Muscle layer of colon (tissue), 2 donors: Measurements from ENCODE around the gene SF3A2.

ENCODE experiments used
- H3K27ac ChIP-seq: one replicate; pipeline ENCODE4 v1.7.0; 2013; ENCODE audit warnings: low read depth, mild to moderate bottlenecking, low read length, moderate library complexity
- H3K27me3 ChIP-seq, 2 donors: one replicate each; pipeline ENCODE4 v1.7.0; 2013; ENCODE audit warnings: low read length in 2 of 2, mild to moderate bottlenecking in 2 of 2; ENCODE audit not compliant: insufficient read depth in 2 of 2, control insufficient read depth in 1 of 2
- H3K36me3 ChIP-seq: one replicate; pipeline ENCODE4 v1.7.0; 2013; ENCODE audit warnings: mild to moderate bottlenecking, low read length; ENCODE audit not compliant: insufficient read depth
- H3K4me1 ChIP-seq: one replicate; pipeline ENCODE4 v1.7.0; 2013; ENCODE audit warnings: mild to moderate bottlenecking, low read length; ENCODE audit not compliant: insufficient read depth
- H3K4me3 ChIP-seq, 2 donors: one replicate each; pipeline ENCODE4 v1.7.0; 2013; ENCODE audit warnings: low read length in 2 of 2, low read depth in 1 of 2, mild to moderate bottlenecking in 1 of 2, moderate library complexity in 1 of 2
- H3K9ac ChIP-seq: one replicate; pipeline ENCODE4 v1.7.0; 2013; ENCODE audit warnings: low read length
- H3K9me3 ChIP-seq: one replicate; pipeline ENCODE4 v1.7.0; 2013; ENCODE audit warnings: mild to moderate bottlenecking, low read length
- donor health status: abdominal sarcoma.
- donor health status: Adenocarcinoma of cecum.

SF3A2 gene

DNA sequence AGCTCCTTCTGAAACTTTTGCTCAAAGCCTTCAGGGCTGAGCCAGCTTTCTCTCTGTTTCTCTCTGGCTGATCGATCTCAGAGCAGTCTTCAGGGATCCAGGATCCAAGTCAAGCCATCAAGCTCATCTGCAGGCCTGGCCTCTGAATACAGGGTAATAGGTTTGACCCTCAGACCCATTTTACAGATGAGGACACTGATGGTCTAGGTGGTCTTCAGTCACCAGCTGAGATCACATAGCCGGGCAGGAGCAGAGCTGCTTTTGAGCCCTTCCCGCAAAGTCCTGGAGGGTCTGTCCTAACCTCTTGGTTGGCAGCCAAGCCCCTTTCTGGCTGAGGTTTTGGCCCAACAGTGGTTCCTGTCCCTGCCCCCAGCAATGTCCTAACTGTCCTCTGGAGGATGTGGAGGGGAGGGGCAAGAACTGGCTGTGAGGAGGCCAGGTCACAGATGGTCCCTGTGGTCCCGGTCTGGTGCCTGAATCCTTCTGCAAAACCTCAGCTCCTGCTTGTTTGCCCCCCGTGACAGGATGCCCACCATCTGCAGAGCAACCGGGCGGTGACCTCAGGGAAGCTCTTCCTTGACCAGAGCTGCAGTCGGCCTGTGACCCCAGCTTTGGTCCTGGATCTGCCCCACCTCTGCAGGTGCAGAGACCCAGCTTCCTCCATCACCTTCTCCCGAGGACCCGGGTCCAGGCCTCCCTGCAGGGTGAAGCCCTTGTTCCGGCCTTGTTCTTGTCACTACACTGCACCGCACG lies 51.1 kb downstream of the SF3A2 start:
- peaks cover 0 to 34% of the 10 kb centered on the region in 2 donors for H3K27me3 ChIP-seq

DNA sequence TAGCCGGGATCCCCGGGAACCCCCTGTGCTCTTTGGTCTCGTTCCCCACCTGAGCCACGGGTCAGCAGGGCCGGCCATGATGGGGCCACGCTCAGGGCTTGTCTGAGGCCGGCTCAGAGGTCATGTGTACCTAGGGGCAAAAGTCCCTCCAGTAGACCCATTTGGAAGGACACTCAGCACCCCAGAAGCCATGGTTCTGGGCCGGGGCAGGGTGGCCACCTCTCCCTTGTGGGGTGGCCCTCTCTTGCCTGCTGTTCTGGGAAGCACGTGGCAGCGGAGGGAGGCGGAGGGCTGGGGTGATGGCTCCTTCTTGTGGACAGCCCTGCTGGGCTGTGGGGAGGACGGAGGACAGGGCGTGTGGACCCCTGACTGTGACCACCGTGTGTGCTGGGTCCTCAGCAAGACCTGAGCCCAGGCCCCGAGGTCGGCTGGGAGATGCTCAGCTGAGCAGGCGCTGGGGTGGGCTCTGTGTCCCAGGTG lies 51.8 kb downstream of the SF3A2 start:
- no peaks in the 10 kb centered on the region for H3K9me3 ChIP-seq
- H3K9ac ChIP-seq, result no peak overlapping the region
- H3K36me3 ChIP-seq, result no peaks in the 10 kb centered on the region
- H3K4me3 ChIP-seq, result no peak overlapping the region
- peaks cover 15% of the 10 kb centered on the region for H3K4me1 ChIP-seq
- H3K27ac ChIP-seq, result no peak overlapping the region
- H3K27me3 ChIP-seq, result peaks cover 0 to 34% of the 10 kb centered on the region in 2 donors

More for the DNA sequence above, 51.1 kb downstream of the SF3A2 start:
- no peak overlapping the region for H3K27ac ChIP-seq
- H3K9me3 ChIP-seq, result no peaks in the 10 kb centered on the region
- H3K9ac ChIP-seq, result no peak overlapping the region
- H3K4me3 ChIP-seq, result no peak overlapping the region
- H3K4me1 ChIP-seq, result peaks cover 15% of the 10 kb centered on the region
- no peaks in the 10 kb centered on the region for H3K36me3 ChIP-seq

DNA sequence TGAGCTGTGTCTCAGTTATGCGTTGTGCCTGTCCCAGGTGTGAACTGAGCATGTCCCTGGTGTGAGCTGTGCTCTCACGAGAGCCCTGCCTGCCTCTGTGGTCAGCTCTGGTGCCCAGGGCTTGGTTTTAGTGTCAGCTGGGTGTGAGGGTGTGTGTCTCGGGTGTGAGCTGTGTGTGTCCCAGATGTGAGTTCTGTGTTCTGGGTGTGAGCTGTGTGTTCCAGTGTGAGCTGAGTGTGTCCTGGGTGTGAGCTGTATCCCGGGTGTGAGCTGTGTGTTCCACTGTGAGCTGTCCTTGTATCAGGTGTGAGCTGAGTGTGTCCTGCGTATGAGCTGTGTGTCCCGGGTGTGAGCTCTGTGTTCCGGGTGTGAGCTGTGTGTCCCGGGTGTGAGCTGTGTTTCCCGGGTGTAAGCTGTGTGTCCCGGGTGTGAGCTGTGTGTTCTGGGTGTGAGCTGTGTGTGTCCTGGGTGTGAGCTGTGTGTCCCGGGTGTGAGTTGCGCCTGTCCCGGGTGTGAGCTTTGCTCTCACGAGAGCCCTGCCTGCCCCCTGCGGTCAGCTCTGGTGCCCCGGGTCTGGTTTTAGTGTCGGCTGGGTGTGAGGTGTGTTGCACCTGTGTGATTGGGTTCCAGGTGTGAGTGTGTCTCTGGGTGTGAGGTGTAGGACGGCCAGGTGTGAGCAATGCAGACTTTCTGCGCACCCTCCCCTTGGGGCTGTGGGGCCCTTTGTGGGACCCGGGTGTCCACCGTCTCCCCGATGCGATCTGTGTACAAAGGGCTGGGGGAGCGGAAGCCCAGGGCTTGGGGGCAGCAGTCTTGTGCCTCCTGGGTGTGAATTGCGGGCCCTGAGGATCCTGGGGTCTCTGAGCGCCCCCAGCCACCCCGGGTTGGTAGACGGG lies 52.4 kb downstream of the SF3A2 start:
- Histone ChIP-seq H3K4me1 (peaks cover 18% of the 10 kb centered on the region), H3K36me3 (no peaks in the 10 kb centered on the region), H3K27ac (no peak overlapping the region), H3K4me3 (no peak overlapping the region), H3K27me3 (peaks cover 0 to 34% of the 10 kb centered on the region in 2 donors), H3K9me3 (no peaks in the 10 kb centered on the region), H3K9ac (no peak overlapping the region)

DNA sequence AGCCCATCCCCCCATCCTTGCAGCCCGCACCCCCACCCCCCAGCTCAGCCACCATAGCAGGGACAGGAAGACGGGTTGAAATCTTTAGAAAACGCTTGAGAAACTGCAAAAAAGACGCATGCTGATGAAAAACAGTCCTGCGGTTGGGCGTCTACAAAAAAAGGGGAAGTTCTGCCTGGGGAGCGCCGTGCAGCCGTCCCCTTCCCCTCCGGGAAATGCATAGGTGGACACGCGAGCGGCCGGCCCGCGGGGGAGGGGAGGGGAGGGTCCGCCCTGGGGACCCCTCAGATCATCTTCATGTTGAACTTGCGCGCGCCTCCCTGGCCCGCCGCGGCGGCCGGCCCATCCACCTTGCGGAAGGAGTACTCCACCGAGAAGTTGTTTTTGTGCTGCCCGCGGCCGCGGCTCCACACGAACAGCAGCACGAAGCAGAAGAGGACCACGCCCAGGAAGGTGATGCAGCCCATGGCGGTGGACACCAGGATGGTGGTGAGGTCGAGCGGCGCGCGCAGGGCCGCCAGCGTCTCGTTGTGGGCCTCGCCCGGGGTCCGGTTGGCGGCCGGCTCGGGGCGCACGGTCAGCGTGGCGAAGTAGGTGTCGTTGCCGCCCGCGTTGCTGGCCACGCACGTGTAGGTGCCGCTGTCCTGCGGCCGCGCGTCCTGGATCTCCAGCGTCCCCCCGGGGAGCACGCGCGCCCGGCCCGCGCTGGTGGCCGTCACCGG lies 53.3 kb downstream of the SF3A2 start:
- H3K27ac ChIP-seq, result no peak overlapping the region
- no peak overlapping the region for H3K9ac ChIP-seq
- no peak overlapping the region for H3K4me3 ChIP-seq
- peaks cover 23% of the 10 kb centered on the region for H3K4me1 ChIP-seq
- no peaks in the 10 kb centered on the region for H3K36me3 ChIP-seq
- peaks cover 0 to 34% of the 10 kb centered on the region in 2 donors for H3K27me3 ChIP-seq
- no peaks in the 10 kb centered on the region for H3K9me3 ChIP-seq

DNA sequence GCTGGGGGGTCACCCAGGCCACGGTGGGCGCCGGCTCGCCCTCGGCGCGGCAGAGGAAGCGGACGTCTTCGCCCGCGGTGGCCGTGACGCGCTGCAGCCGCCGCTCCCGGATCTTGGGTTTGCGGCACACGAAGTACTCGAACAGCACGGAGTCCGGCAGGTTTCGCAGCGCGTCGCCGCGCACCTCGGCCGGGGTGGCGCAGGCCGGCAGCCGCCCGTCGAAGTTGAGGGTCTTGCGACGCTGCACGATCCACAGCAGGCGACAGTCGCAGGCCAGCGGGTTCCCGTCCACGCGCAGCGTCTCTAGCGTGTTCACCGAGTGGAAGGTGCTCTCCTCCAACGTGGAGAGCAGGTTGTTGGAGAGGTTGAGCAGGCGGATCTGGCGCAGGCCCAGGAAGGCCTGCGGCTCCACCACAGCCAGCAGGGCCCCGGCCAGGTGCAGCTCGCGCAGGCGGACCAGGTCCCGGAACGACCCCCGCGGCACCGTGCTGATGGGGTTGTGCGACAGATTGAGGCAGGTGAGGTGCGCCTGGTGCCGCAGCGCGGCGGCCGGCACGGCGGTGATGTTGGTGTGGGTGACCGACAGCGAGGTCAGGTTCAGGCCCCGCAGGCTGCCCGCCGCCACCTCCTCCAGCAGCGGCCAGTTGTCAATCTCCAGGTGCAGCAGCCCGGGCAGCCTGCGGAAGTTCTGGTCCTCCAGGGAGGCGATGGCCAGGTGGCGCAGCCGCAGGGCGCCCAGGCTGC lies 54.0 kb downstream of the SF3A2 start:
- no peak overlapping the region for H3K27ac ChIP-seq
- H3K4me3 ChIP-seq, result peak overlapping the region in 1 of 2 donors; percentile 16
- no peaks in the 10 kb centered on the region for H3K36me3 ChIP-seq
- peaks cover 30% of the 10 kb centered on the region for H3K4me1 ChIP-seq
- peaks cover 0 to 34% of the 10 kb centered on the region in 2 donors for H3K27me3 ChIP-seq
- no peaks in the 10 kb centered on the region for H3K9me3 ChIP-seq
- H3K9ac ChIP-seq, result no peak overlapping the region

DNA sequence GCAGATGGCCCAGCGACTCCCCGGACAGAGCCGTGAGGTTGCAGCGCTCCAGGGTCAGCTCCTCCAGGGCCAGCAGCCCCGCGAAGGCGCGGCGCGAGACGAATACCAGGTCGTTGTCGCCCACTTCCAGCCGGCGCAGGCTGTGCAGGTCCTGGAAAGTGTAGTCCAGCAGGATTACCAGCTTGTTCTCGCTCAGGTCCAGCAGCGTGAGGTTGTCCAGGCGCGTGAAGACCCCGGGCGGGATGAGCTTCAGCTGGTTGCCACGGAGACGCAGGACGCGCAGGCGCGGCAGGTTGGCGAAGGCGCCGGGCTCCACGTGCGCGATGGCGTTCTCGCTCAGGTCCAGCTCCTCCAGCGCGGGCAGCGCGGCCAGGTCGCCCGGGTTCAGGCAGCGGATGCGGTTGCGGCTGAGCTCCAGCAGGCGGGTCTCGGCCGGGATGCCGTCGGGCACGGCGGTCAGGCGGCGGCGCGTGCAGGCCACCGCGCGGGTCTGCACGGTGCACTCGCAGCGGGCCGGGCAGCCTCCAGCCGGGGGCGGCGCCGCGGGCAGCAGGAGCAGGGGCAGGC lies 54.6 kb downstream of the SF3A2 start:
- Histone ChIP-seq H3K9me3 (no peaks in the 10 kb centered on the region), H3K9ac (no peak overlapping the region), H3K4me1 (peaks cover 31% of the 10 kb centered on the region), H3K4me3 (peak overlapping the region in 1 of 2 donors; percentile 16), H3K27ac (no peak overlapping the region), H3K36me3 (no peaks in the 10 kb centered on the region), H3K27me3 (peaks cover 0 to 34% of the 10 kb centered on the region in 2 donors)

DNA sequence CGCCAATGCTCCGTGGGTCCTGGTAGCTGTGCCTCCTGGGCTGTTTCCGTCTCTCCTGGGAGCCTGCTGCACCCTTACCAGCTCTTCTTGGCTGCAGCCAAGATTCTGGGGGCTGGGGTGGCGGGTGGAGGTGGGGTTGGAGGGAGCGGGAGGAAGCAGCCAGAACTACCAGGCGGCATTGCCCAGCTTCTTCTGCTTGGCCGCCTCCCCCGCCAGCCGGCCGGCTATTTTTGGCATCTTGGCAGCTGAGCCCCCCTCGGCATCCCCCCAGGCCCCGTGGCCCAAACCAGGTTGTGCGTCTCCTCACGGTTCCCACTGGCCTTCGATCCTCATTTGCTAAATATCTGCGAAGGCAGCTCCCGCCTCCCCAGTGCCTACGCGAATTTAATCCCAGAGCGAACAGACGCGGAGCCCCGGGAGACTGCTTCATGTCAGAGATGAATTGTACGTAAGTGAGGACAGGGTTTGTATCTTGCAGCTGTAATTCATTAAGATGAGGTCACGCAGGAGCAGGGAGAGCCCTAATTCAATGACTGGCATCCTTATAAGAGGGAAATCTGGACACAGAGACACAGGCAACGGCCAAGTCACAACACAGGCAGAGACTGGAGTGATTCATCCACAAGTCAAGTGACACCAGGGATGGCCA lies 58.2 kb downstream of the SF3A2 start:
- Histone ChIP-seq H3K9me3 (no peaks in the 10 kb centered on the region), H3K27me3 (peaks cover 0 to 25% of the 10 kb centered on the region in 2 donors), H3K36me3 (no peaks in the 10 kb centered on the region), H3K27ac (peak overlapping the region; percentile 27), H3K4me3 (peak overlapping the region in 1 of 2 donors; percentile 32), H3K9ac (peak overlapping the region; percentile 49), H3K4me1 (peaks cover 31% of the 10 kb centered on the region)

DNA sequence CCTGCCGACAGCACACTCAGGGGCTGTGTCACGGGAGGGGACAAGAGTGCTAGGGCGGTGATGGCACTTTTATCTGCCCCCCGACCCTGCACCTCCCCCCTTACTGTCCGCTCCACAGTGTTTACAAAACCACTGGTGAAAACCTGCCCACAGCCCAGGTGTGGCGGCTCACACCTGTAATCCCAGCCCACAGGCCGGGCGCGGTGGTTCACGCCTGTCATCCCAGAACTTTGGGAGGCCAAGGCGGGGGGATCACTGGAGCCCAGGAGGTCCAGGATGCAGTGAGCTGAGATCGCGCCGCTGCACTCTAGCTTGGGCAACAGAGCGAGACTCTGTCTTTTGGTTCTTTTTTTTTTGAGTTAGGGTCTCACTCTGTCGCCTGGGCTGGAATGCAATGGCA lies 59.5 kb downstream of the SF3A2 start:
- H3K9ac ChIP-seq, result no peak overlapping the region
- no peak overlapping the region for H3K4me3 ChIP-seq
- no peaks in the 10 kb centered on the region for H3K36me3 ChIP-seq
- peaks cover 0 to 15% of the 10 kb centered on the region in 2 donors for H3K27me3 ChIP-seq
- H3K27ac ChIP-seq, result no peak overlapping the region
- no peaks in the 10 kb centered on the region for H3K9me3 ChIP-seq
- peaks cover 19% of the 10 kb centered on the region for H3K4me1 ChIP-seq
